Endothelial cell of umbilical vein (primary cell): ENCODE results near the gene EHD3. TPM values are rescaled to one million over a fixed set of nuclear protein-coding genes. Genes with fewer than 3 reads are reported as not detected.

ENCODE experiments used
- BruUV-seq: library from RNA; stranded (reverse); fragments of 400-500 nt; replicated peaks from 2 replicates; lab custom pipeline; 2021; lab: Mats Ljungman, UMichigan
- CTCF ChIA-PET: fragments of 300-600, 350-600 bp; sonication (Branson Sonifier 250); formaldehyde crosslinking; loops from one replicate; lab custom pipeline; 2021; ENCODE audit warnings: antibody characterized with exemption, inconsistent platforms; lab: Charles Lee
- POLR2A ChIA-PET: fragments of 300-600, 350-600 bp; sonication (Branson Sonifier 250); formaldehyde crosslinking; loops from one replicate; lab custom pipeline; 2021; ENCODE audit warnings: antibody characterized with exemption, inconsistent platforms; lab: Charles Lee
- DNase-seq: peaks from one replicate; pipeline ENCODE4 v3.0.0-alpha.2; 2011; ENCODE audit warnings: low read depth, low spot score
- FAIRE-seq: peaks from 2 replicates; lab custom pipeline; 2011; peaks lifted over from hg19 to GRCh38; lab: Jason Lieb, UNC
- H2AFZ ChIP-seq: 2 replicates; pipeline ENCODE4 v1.6.0; 2012; ENCODE audit warnings: low read depth, low read length, control low read depth, inconsistent platforms
- H3K27ac ChIP-seq: 2 replicates; pipeline ENCODE4 v1.5.1; 2011; ENCODE audit warnings: low read depth, mild to moderate bottlenecking, control low read depth, low read length, moderate library complexity; ENCODE audit not compliant: insufficient read depth
- H3K27me3 ChIP-seq, 2 experiments: 2 replicates each; pipeline versions ENCODE4 v1.6.0 to v1.6.1; 2011; ENCODE audit warnings: low read length in 2 of 2, mixed read lengths in 1 of 2; ENCODE audit not compliant: control insufficient read depth in 2 of 2, insufficient read depth in 2 of 2
- H3K36me3 ChIP-seq, 2 experiments: 2 replicates in 1 of 2; 3 replicates in 1 of 2; pipeline ENCODE4 v1.5.1; 2011; ENCODE audit warnings: low read length in 2 of 2, mild to moderate bottlenecking in 1 of 2, moderate library complexity in 1 of 2; ENCODE audit not compliant: control insufficient read depth in 2 of 2, insufficient read depth in 2 of 2; ENCODE audit errors: extremely low read depth in 1 of 2
- H3K4me1 ChIP-seq: 3 replicates; pipeline ENCODE4 v1.5.1; 2011; ENCODE audit warnings: mild to moderate bottlenecking, low read length; ENCODE audit not compliant: control insufficient read depth, insufficient read depth; ENCODE audit errors: extremely low read depth
- H3K4me2 ChIP-seq: 2 replicates; pipeline ENCODE4 v1.6.1; 2011; ENCODE audit warnings: low read length, control low read depth, mixed read lengths; ENCODE audit not compliant: insufficient read depth
- H3K4me3 ChIP-seq, 3 experiments: fragments of 200-600 bp in 1 of 3; sonication (generic), shearing (Covaris generic) in 1 of 3; replicated peaks in 1 of 3; 2 replicates each; pipeline ENCODE4 v1.5.1; 2011 to 2016; ENCODE audit warnings: control low read depth in 3 of 3, low read length in 3 of 3, mild to moderate bottlenecking in 2 of 3, inconsistent platforms in 1 of 3, low read depth in 1 of 3, moderate library complexity in 1 of 3; ENCODE audit not compliant: insufficient read depth in 1 of 3
- H3K79me2 ChIP-seq: 2 replicates; pipeline ENCODE4 v1.6.0; 2012; ENCODE audit warnings: low read length, inconsistent platforms; ENCODE audit not compliant: control insufficient read depth, insufficient read depth
- H3K9ac ChIP-seq: replicated peaks from 2 replicates; pipeline ENCODE3; 2011; ENCODE audit warnings: low read length, control low read depth; ENCODE audit not compliant: insufficient read depth; ENCODE audit errors: extremely low read depth
- H3K9me1 ChIP-seq: replicated peaks from 3 replicates; pipeline ENCODE4 v1.6.0; 2011; ENCODE audit warnings: mild to moderate bottlenecking, low read length; ENCODE audit not compliant: control insufficient read depth, insufficient read depth; ENCODE audit errors: extremely low read depth
- H3K9me3 ChIP-seq: replicated peaks from 2 replicates; pipeline ENCODE4 v1.5.1; 2012; ENCODE audit warnings: low read length, inconsistent platforms; ENCODE audit not compliant: control insufficient read depth, insufficient read depth
- H4K20me1 ChIP-seq: replicated peaks from 2 replicates; pipeline ENCODE3; 2011; ENCODE audit warnings: mild to moderate bottlenecking, low read length; ENCODE audit not compliant: control insufficient read depth, insufficient read depth; ENCODE audit errors: extremely low read depth
- CTCF ChIP-seq, 2 donors: IDR thresholded peaks; 1 replicate in 1 of 2; 2 replicates in 1 of 2; pipeline ENCODE4 v1.5.1; 2011; ENCODE audit warnings: low read length in 2 of 2, mild to moderate bottlenecking in 2 of 2, moderate library complexity in 2 of 2, control low read depth in 1 of 2, inconsistent platforms in 1 of 2, low read depth in 1 of 2; ENCODE audit not compliant: insufficient read depth in 1 of 2; ENCODE audit errors: extremely low read depth in 1 of 2
- EZH2 ChIP-seq: IDR thresholded peaks from 2 replicates; pipeline ENCODE4 v1.6.1; 2012; ENCODE audit warnings: borderline replicate concordance, low read depth, mild to moderate bottlenecking, moderate library complexity, low read length, inconsistent platforms; ENCODE audit not compliant: severe bottlenecking
- FOS ChIP-seq: IDR thresholded peaks from 2 replicates; pipeline ENCODE4 v1.6.1; 2011; ENCODE audit warnings: mild to moderate bottlenecking, low read length, moderate library complexity, borderline replicate concordance; ENCODE audit not compliant: insufficient read depth
- GATA2 ChIP-seq: IDR thresholded peaks from 2 replicates; pipeline ENCODE4 v1.7.0; 2011; ENCODE audit warnings: low read depth, mild to moderate bottlenecking, moderate library complexity, mixed read lengths, low read length; ENCODE audit not compliant: insufficient read length, insufficient read depth
- JUN ChIP-seq: IDR thresholded peaks from 2 replicates; pipeline ENCODE4 v1.6.1; 2011; ENCODE audit warnings: borderline replicate concordance, low read depth; ENCODE audit not compliant: insufficient read length, insufficient read depth
- MAX ChIP-seq: IDR thresholded peaks from 2 replicates; pipeline ENCODE4 v1.6.1; 2011; ENCODE audit not compliant: insufficient read depth, insufficient read length
- MYC ChIP-seq: IDR thresholded peaks from one replicate; pipeline ENCODE4 v1.6.1; 2011; ENCODE audit warnings: mild to moderate bottlenecking, low read depth, low read length
- POLR2A ChIP-seq: IDR thresholded peaks from 2 replicates; pipeline ENCODE4 v1.6.1; 2012; ENCODE audit warnings: low read depth, mild to moderate bottlenecking, control low read depth, low read length
- POLR2AphosphoS5 ChIP-seq: IDR thresholded peaks from 2 replicates; pipeline ENCODE4 v1.6.1; 2012; ENCODE audit warnings: low read depth, mild to moderate bottlenecking, control low read depth, low read length, moderate library complexity; ENCODE audit not compliant: insufficient read depth
- dilution Hi-C: fragments of 300-500 bp; cut with MboI; formaldehyde crosslinking; loops from one replicate; pipeline ENCODE4 v1.15.0; 2019; ENCODE audit warnings: low sequenced_read_pairs; ENCODE audit not compliant: extremely low pct_ligation_motif_present
- intact Hi-C: fragments of 100-400 bp; cut with micrococcal nuclease; formaldehyde crosslinking; loops from one replicate; pipeline ENCODE4 v1.10.0; 2022
- polyA plus RNA-seq, 4 experiments: library from polyadenylated mRNA; depleted of rRNA in 3 of 4; stranded (reverse) in 3 of 4; unstranded in 1 of 4; fragments of >200 nt; gene quantifications; 2 replicates each; pipeline versions ENCODE4 v1.2.1 to v1.2.3, GENCODE V29; 2011 to 2012; ENCODE audit warnings: missing spikeins in 1 of 4
- total RNA-seq: library from RNA; stranded (reverse); gene quantifications from 2 replicates; pipeline ENCODE4 v1.2.3, GENCODE V29; 2021

Gene EHD3
- total and polyA plus RNA-seq, 2 donors (not counting 3 experiments of a cell fraction or from before 2014, with no cell fraction given), result 6.5 to 12.1 TPM

GRCh38 chr2:31241625-31242270, 7.8 kb downstream of the EHD3 start:
- POLR2A ChIA-PET, result interaction anchor here (0.6 kb wide), 1 partner anchor 45 kb away, joined by 8 read pairs; no protein-coding TSS in a partner anchor
- Histone ChIP-seq H3K4me2 (no peak overlapping the region), H3K9ac (no peak overlapping the region), H3K4me3 (no peak overlapping the region), H3K36me3 (no peaks in the 10 kb centered on the region), H3K9me3 (no peaks in the 10 kb centered on the region), H3K9me1 (no peaks in the 10 kb centered on the region), H2AFZ (no peak overlapping the region), H3K27ac (no peak overlapping the region), H3K79me2 (no peaks in the 10 kb centered on the region), H3K27me3 (no peaks in the 10 kb centered on the region), H4K20me1 (no peaks in the 10 kb centered on the region), H3K4me1 (no peaks in the 10 kb centered on the region)
- TF ChIP-seq JUN (no peak), POLR2AphosphoS5 (no peak), MAX (no peak), FOS (no peak), MYC (no peak), CTCF (IDR thresholded peaks at IDR 0.05; ENCODE audit: extremely low read depth in 1 of 2, insufficient read depth in 1 of 2, low read depth in 1 of 2, low read length in 2 of 2) (no peak), GATA2 (no peak), EZH2 (no peak), POLR2A (no peak)
- FAIRE-seq (no peak), DNase-seq (no peak)
- dilution Hi-C loops, result no loop called here
- CTCF ChIA-PET, result no interaction called here
- intact Hi-C loops, result no loop called here
- BruUV-seq, result no TSS peak
